Measurements from ENCODE around the gene THRB.

THRB gene

DNA sequence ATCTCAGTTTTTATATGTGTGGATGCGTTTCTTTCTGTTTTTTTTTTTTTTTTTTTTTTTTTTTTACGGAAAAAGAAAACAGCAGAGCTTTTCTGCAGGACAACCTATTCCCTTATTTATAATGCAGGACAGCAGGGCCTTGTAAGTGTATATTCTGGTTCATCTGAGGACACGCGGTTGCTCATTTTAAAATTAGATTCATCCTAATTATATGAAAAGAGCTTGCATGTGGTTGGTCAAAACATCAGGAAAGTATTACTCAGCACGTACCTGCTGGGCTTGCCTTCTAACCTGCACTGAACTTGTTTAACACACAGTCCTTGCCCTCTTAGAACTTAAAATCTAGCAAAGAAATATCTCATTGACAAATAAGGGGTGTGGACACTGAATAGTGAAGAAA, 13.5 kb downstream of the THRB start:
- H3K36me3 ChIP-seq (ENCODE audit: control insufficient read depth, insufficient read depth, low read length): no peaks in the 10 kb centered on the region
- H3K4me1 ChIP-seq: no peaks in the 10 kb centered on the region
- H3K27ac ChIP-seq: no peak overlapping the region
- H3K9ac ChIP-seq: no peak overlapping the region
- no peaks in the 10 kb centered on the region for H3K9me3 ChIP-seq (ENCODE audit: control insufficient read depth, low read length)
- peaks cover 7% of the 10 kb centered on the region for H3K79me2 ChIP-seq
- TF ChIP-seq, protein P1, sequence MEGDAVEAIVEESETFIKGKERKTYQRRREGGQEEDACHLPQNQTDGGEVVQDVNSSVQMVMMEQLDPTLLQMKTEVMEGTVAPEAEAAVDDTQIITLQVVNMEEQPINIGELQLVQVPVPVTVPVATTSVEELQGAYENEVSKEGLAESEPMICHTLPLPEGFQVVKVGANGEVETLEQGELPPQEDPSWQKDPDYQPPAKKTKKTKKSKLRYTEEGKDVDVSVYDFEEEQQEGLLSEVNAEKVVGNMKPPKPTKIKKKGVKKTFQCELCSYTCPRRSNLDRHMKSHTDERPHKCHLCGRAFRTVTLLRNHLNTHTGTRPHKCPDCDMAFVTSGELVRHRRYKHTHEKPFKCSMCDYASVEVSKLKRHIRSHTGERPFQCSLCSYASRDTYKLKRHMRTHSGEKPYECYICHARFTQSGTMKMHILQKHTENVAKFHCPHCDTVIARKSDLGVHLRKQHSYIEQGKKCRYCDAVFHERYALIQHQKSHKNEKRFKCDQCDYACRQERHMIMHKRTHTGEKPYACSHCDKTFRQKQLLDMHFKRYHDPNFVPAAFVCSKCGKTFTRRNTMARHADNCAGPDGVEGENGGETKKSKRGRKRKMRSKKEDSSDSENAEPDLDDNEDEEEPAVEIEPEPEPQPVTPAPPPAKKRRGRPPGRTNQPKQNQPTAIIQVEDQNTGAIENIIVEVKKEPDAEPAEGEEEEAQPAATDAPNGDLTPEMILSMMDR (IDR thresholded peaks at IDR 0.05): no peak
- H2AFZ ChIP-seq: no peak overlapping the region
- H3K4me2 ChIP-seq (ENCODE audit: low read length): no peak overlapping the region
- no peak overlapping the region for H3K4me3 ChIP-seq (ENCODE audit: low read depth, low read length)
- H3K27me3 ChIP-seq (ENCODE audit: control insufficient read depth, insufficient read depth, low read length): no peaks in the 10 kb centered on the region

DNA sequence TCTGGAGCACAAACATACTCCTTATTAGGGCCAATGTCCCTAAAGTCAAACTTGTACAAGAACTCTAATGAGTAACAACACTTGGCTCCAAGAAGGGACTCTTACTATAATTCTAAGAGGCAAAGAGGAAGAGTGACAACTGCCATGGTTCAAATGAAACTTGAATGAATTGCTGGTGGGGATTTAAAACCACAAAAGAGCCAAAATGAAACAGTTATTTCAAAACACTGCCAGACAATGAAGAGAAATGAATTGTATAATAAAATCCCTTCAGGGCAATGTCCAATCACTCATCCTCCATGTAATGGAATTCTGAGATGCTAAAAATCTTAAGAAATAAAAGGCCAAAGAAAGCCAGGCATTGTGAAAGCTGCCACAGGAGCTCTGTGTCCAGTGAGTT, 14.2 kb downstream of the THRB start:
- H3K4me1 ChIP-seq: no peaks in the 10 kb centered on the region
- H3K4me2 ChIP-seq (ENCODE audit: low read length): no peak overlapping the region
- H3K9ac ChIP-seq: no peak overlapping the region
- peaks cover 7% of the 10 kb centered on the region for H3K79me2 ChIP-seq
- H3K36me3 ChIP-seq (ENCODE audit: control insufficient read depth, insufficient read depth, low read length): no peaks in the 10 kb centered on the region
- H3K27ac ChIP-seq: no peak overlapping the region
- H3K9me3 ChIP-seq (ENCODE audit: control insufficient read depth, low read length): no peaks in the 10 kb centered on the region
- H3K4me3 ChIP-seq (ENCODE audit: low read depth, low read length): no peak overlapping the region
- no peaks in the 10 kb centered on the region for H3K27me3 ChIP-seq (ENCODE audit: control insufficient read depth, insufficient read depth, low read length)
- no peak overlapping the region for H2AFZ ChIP-seq
- TF ChIP-seq, protein P1 (IDR thresholded peaks at IDR 0.05): no peak

DNA sequence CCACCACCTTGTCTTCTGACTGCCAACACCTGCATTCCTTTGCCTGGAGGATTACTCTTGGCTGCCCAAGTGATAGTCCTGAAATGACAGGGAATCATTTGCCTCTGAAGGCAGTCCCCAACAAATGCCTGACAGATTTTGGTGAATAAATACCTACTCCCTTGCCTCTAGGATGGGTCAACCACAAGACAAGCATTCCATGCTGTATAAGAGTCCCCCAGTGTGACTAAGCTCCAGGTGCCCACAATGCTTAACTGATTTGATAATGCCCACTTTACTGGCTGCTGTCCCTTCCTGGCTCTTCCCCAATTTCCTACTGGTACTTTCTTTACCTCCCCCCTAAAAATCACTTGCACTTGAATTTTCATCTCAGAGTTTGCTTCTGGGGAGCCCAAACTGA, 14.8 kb downstream of the THRB start:
- Histone ChIP-seq H3K36me3 (ENCODE audit: control insufficient read depth, insufficient read depth, low read length) (no peaks in the 10 kb centered on the region), H3K4me2 (ENCODE audit: low read length) (no peak overlapping the region), H3K9ac (no peak overlapping the region), H3K27ac (no peak overlapping the region), H3K9me3 (ENCODE audit: control insufficient read depth, low read length) (no peaks in the 10 kb centered on the region), H2AFZ (no peak overlapping the region), H3K79me2 (peaks cover 7% of the 10 kb centered on the region), H3K27me3 (ENCODE audit: control insufficient read depth, insufficient read depth, low read length) (no peaks in the 10 kb centered on the region), H3K4me1 (no peaks in the 10 kb centered on the region), H3K4me3 (ENCODE audit: low read depth, low read length) (no peak overlapping the region)
- TF ChIP-seq, protein P1 (IDR thresholded peaks at IDR 0.05): no peak

DNA sequence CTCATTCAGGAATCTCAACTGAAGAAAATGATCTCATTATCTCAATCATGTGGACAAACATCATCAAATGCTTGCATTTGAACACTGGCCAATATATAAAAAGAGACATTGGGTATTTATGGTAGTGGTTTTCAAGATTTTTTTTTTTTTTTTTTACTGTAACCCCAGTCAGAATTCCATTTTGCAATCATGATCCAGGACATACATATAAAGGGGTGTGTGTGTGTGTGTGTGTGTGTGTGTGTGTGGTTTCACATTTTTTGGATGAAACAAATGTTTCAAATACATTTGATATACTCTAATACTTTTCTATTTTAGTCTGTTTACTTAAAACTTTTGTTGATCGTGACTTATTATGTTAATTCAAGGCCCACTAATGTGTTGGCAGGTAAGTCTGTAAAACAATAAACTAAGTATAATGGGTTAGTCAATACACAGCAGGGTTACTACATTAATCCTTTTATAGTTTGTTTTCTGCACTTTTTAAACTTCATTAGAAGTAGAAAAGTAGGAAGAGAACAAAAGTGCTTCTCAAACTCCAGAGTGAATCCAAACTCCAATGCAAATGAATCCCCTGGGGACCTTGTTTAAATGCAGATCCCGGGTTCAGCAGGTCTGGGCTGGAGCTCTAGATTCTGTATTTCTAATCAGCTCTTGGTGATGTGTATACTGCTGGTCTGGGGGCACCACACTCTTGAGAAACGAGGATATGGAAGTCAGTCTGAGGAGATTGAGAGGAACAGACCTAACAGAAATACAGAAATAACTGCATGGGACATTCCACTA, 17.6 kb downstream of the THRB start:
- no peaks in the 10 kb centered on the region for H3K9me3 ChIP-seq (ENCODE audit: control insufficient read depth, low read length)
- no peaks in the 10 kb centered on the region for H3K27me3 ChIP-seq (ENCODE audit: control insufficient read depth, insufficient read depth, low read length)
- H3K27ac ChIP-seq: no peak overlapping the region
- H3K9ac ChIP-seq: no peak overlapping the region
- peaks cover 3% of the 10 kb centered on the region for H3K4me1 ChIP-seq
- no peak overlapping the region for H3K4me2 ChIP-seq (ENCODE audit: low read length)
- TF ChIP-seq, protein P1 (IDR thresholded peaks at IDR 0.05): no peak
- H3K36me3 ChIP-seq (ENCODE audit: control insufficient read depth, insufficient read depth, low read length): no peaks in the 10 kb centered on the region
- H3K4me3 ChIP-seq (ENCODE audit: low read depth, low read length): no peak overlapping the region
- peaks cover 2% of the 10 kb centered on the region for H3K79me2 ChIP-seq
- no peak overlapping the region for H2AFZ ChIP-seq

DNA sequence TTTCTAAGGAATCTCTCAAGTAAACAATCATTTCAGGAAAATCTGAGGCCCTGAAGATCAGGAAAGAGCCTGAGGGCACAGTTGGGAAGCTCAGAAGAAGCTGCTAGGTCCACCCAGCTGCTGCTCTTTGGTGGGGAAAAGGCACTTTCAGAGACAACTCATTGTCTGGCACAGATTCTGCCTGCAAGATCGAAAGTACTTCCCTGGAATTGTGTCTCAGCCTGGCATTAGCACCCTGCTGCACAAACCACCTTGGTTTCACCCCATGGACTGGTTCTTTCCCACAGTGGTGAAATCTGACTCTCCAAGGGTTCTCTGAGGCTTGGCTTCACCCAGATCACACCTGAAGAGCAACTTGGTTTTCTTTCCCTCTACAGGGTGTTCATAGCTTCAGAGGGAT, 18.7 kb downstream of the THRB start:
- Histone ChIP-seq H2AFZ (no peak overlapping the region), H3K27me3 (ENCODE audit: control insufficient read depth, insufficient read depth, low read length) (no peaks in the 10 kb centered on the region), H3K4me1 (peaks cover 9% of the 10 kb centered on the region), H3K27ac (no peak overlapping the region), H3K36me3 (ENCODE audit: control insufficient read depth, insufficient read depth, low read length) (no peaks in the 10 kb centered on the region), H3K9ac (no peak overlapping the region), H3K9me3 (ENCODE audit: control insufficient read depth, low read length) (no peaks in the 10 kb centered on the region), H3K4me2 (ENCODE audit: low read length) (no peak overlapping the region), H3K79me2 (no peaks in the 10 kb centered on the region), H3K4me3 (ENCODE audit: low read depth, low read length) (no peak overlapping the region)
- TF ChIP-seq, protein P1 (IDR thresholded peaks at IDR 0.05): no peak
